HG03354 (cell line): Measurements from ENCODE around the gene GLG1.

Source experiments
- ATAC-seq: cut with Tn5 transposase; IDR thresholded peaks from one replicate; pipeline ENCODE4 v1.9.1; 2021; ENCODE audit warnings: mild to moderate bottlenecking; ENCODE audit not compliant: unreplicated experiment, poor library complexity, severe bottlenecking

Gene GLG1

GRCh38 chr16:74496054-74496453, 110.9 kb downstream of the GLG1 start:
- no peak for ATAC-seq

GRCh38 chr16:74492976-74493375, 113.9 kb downstream of the GLG1 start:
- ATAC-seq = no peak

- ATAC-seq = no peak
Observed at GRCh38 chr16:74487634-74488495, 119.0 kb downstream of the GLG1 start.

- no peak for ATAC-seq
Observed at GRCh38 chr16:74485916-74486315, 121.0 kb downstream of the GLG1 start.

- ATAC-seq = no peak
Observed at GRCh38 chr16:74480150-74481029, 126.5 kb downstream of the GLG1 start.

GRCh38 chr16:74477226-74477625, 129.7 kb downstream of the GLG1 start:
- no peak for ATAC-seq

GRCh38 chr16:74474416-74474815, 132.5 kb downstream of the GLG1 start:
- no peak for ATAC-seq

GRCh38 chr16:74472540-74472939, 134.4 kb downstream of the GLG1 start:
- ATAC-seq = no peak

- no peak for ATAC-seq
Observed at GRCh38 chr16:74472010-74472409, 134.9 kb downstream of the GLG1 start.

- no peak for ATAC-seq
Observed at GRCh38 chr16:74469946-74470478, 136.9 kb downstream of the GLG1 start.

GRCh38 chr16:74468807-74469525, 137.9 kb downstream of the GLG1 start:
- ATAC-seq = no peak

GRCh38 chr16:74466872-74467271, 140.0 kb downstream of the GLG1 start:
- ATAC-seq = peak; percentile 50

GRCh38 chr16:74465851-74466685, 140.8 kb downstream of the GLG1 start:
- no peak for ATAC-seq

GRCh38 chr16:74465281-74465680, 141.6 kb downstream of the GLG1 start:
- ATAC-seq = no peak

- no peak for ATAC-seq
Observed at GRCh38 chr16:74463888-74464287, 143.0 kb downstream of the GLG1 start.

- ATAC-seq = no peak
Observed at GRCh38 chr16:74462361-74462760, 144.6 kb downstream of the GLG1 start.

- ATAC-seq = no peak
Observed at GRCh38 chr16:74461826-74462225, 145.1 kb downstream of the GLG1 start.

GRCh38 chr16:74460542-74460941, 146.4 kb downstream of the GLG1 start:
- no peak for ATAC-seq

- ATAC-seq = no peak
Observed at GRCh38 chr16:74456290-74456625, 150.7 kb downstream of the GLG1 start.
